K562 (cell line): Measurements from ENCODE around the gene BCAN. TPM values are rescaled to one million over a fixed set of nuclear protein-coding genes. Genes with fewer than 3 reads are reported as not detected.

Experiments
- ATF4 ChIP-seq: fragments of 450-650 bp; formaldehyde crosslinking; IDR thresholded peaks from 2 replicates; pipeline ENCODE4 v1.4.0; 2022; ENCODE audit warnings: mild to moderate bottlenecking, moderate library complexity
- BDP1 ChIP-seq: IDR thresholded peaks from 3 replicates; pipeline ENCODE4 v1.6.1; 2011; ENCODE audit not compliant: insufficient read length, insufficient read depth
- DIDO1 ChIP-seq: fragments of 450-650 bp; IDR thresholded peaks from 2 replicates; pipeline ENCODE4 v1.6.1; 2016; ENCODE audit warnings: low read depth, missing biosample characterization, missing genetic modification characterization
- ELF4 ChIP-seq: fragments of 450-650 bp; formaldehyde crosslinking; IDR thresholded peaks from 2 replicates; pipeline ENCODE4 v1.4.0; 2022; ENCODE audit warnings: missing genetic modification characterization
- FOXA1 ChIP-seq: fragments of 450-650 bp; IDR thresholded peaks from 2 replicates; pipeline ENCODE4 v1.6.1; 2016; ENCODE audit warnings: mild to moderate bottlenecking, borderline replicate concordance
- GTF2B ChIP-seq: IDR thresholded peaks from 2 replicates; pipeline ENCODE4 v1.6.1; 2011; ENCODE audit not compliant: insufficient read length; ENCODE audit errors: extremely low read depth
- IFI16 ChIP-seq: fragments of 250-450 bp; sonication (Bioruptor Pico); IDR thresholded peaks from 2 replicates; pipeline ENCODE4 v2.1.2; 2022; ENCODE audit warnings: mild to moderate bottlenecking, inconsistent platforms
- KDM1A ChIP-seq, 2 experiments: fragments of 450-650 bp; IDR thresholded peaks; 2 replicates each; pipeline ENCODE4 v1.6.1; 2016; ENCODE audit warnings: mild to moderate bottlenecking in 2 of 2
- KLF10 ChIP-seq: fragments of 250-450 bp; sonication (Bioruptor Pico); IDR thresholded peaks from 2 replicates; pipeline ENCODE4 v1.6.1; 2021; ENCODE audit warnings: matching md5 sums
- NFIC ChIP-seq: fragments of 450-650 bp; IDR thresholded peaks from 2 replicates; pipeline ENCODE4 v1.6.1; 2017; ENCODE audit warnings: mild to moderate bottlenecking, inconsistent platforms
- PPARD ChIP-seq: fragments of 250-450 bp; sonication (Bioruptor Pico); IDR thresholded peaks from 2 replicates; pipeline ENCODE4 v1.8.0; 2022; ENCODE audit warnings: inconsistent platforms, mild to moderate bottlenecking, moderate library complexity
- RAD51 ChIP-seq: fragments of 450-650 bp; IDR thresholded peaks from 2 replicates; pipeline ENCODE4 v1.7.1; 2016; ENCODE audit warnings: low read depth, mild to moderate bottlenecking, borderline replicate concordance
- RFX5 ChIP-seq: IDR thresholded peaks from 2 replicates; pipeline ENCODE4 v1.6.1; 2011; ENCODE audit warnings: low read depth, mild to moderate bottlenecking, improper control_type of control experiment, low read length
- SMAD1 ChIP-seq: fragments of 150-350 bp; IDR thresholded peaks from 2 replicates; pipeline ENCODE4 v1.6.1; 2014; ENCODE audit warnings: low read length, low read depth; ENCODE audit not compliant: partially characterized antibody
- SNIP1 ChIP-seq: fragments of 450-650 bp; IDR thresholded peaks from 2 replicates; pipeline ENCODE4 v1.7.1; 2017; ENCODE audit warnings: low read depth, mild to moderate bottlenecking
- SRF ChIP-seq, 2 experiments: fragments of 250-450, 450-650 bp in 1 of 2; sonication (Bioruptor Pico) in 1 of 2; sonication (generic) in 1 of 2; formaldehyde crosslinking; IDR thresholded peaks; 2 replicates each; pipeline versions ENCODE4 v1.5.0 to v1.5.1; 2020 to 2022; ENCODE audit warnings: mild to moderate bottlenecking in 1 of 2, missing genetic modification reagents in 1 of 2
- TAL1 ChIP-seq: fragments of 450-650 bp; IDR thresholded peaks from 2 replicates; pipeline ENCODE4 v1.6.1; 2016; ENCODE audit warnings: mild to moderate bottlenecking
- U2AF2 ChIP-seq: fragments of 200-400 bp; formaldehyde crosslinking; optimal IDR thresholded peaks from 2 replicates; pipeline ENCODE3; 2017; ENCODE audit warnings: low read depth, mild to moderate bottlenecking, low read length
- XRCC3 ChIP-seq: fragments of 450-650 bp; IDR thresholded peaks from 2 replicates; pipeline ENCODE4 v1.6.1; 2017; ENCODE audit warnings: mild to moderate bottlenecking, moderate library complexity
- ZFP36 ChIP-seq: fragments of 150-350 bp; IDR thresholded peaks from 2 replicates; pipeline ENCODE4 v1.6.1; 2018; ENCODE audit warnings: low read length, low read depth; ENCODE audit not compliant: partially characterized antibody
- ZNF12 ChIP-seq: sonication (generic); formaldehyde crosslinking; IDR thresholded peaks from 2 replicates; pipeline ENCODE4 v1.4.0; 2020; ENCODE audit warnings: mild to moderate bottlenecking, missing genetic modification reagents
- ZNF134 ChIP-seq: fragments of 250-450 bp; sonication (Bioruptor Pico); conservative IDR thresholded peaks from 2 replicates; pipeline ENCODE4 v1.4.0; 2020
- ZNF146 ChIP-seq: IDR thresholded peaks from one replicate; pipeline ENCODE4 v1.6.1; 2018; ENCODE audit warnings: missing compliant biosample characterization; ENCODE audit not compliant: unreplicated experiment
- ZNF174 ChIP-seq: fragments of 250-450 bp; sonication (Bioruptor Pico); IDR thresholded peaks from 2 replicates; pipeline ENCODE4 v1.4.0; 2020; ENCODE audit warnings: mild to moderate bottlenecking
- ZNF232 ChIP-seq: sonication (generic); formaldehyde crosslinking; IDR thresholded peaks from 2 replicates; pipeline ENCODE4 v1.8.0; 2022; ENCODE audit warnings: mild to moderate bottlenecking, missing genetic modification reagents
- ZNF280A ChIP-seq: fragments of 450-650 bp; IDR thresholded peaks from 2 replicates; pipeline ENCODE4 v1.6.1; 2018; ENCODE audit warnings: mild to moderate bottlenecking, low read depth; ENCODE audit not compliant: partially characterized antibody
- ZNF384 ChIP-seq: IDR thresholded peaks from 2 replicates; pipeline ENCODE4 v1.6.1; 2012; ENCODE audit warnings: low read depth, low read length, improper control_type of control experiment
- polyA plus RNA-seq, 8 experiments: library from polyadenylated mRNA; depleted of rRNA in 4 of 8; stranded (reverse) in 5 of 8; unstranded in 3 of 8; fragments of >200 nt; fragmentation: Nextera tagmentation in 2 of 8; fragmentation: Illumina TruSeq in 1 of 8; extraction: Ambion mirVana in 2 of 8; extraction: Trizol in 1 of 8; gene quantifications; 2 replicates each; pipeline versions ENCODE4 v1.2.1 to v1.2.3, GENCODE V29; 2011 to 2014; ENCODE audit warnings: inconsistent platforms in 1 of 8, missing spikeins in 1 of 8
- total RNA-seq, 7 experiments: library from RNA; depleted of rRNA in 6 of 7; stranded (reverse); fragments of >200 nt in 6 of 7; fragmentation: Illumina TruSeq in 2 of 7; extraction: Trizol in 2 of 7; gene quantifications; 2 replicates each; pipeline versions ENCODE4 v1.2.1 to v1.2.3, GENCODE V29; 2011 to 2021; ENCODE audit warnings: low replicate concordance in 1 of 7

Gene BCAN
- total and polyA plus RNA-seq, 9 of the 15 experiments (the other 6 are each of a cell fraction or from before 2014, with no cell fraction given) = 0.04 to 0.33 (median 0.14) TPM; not detected in 5

- TF ChIP-seq ZFP36 = peak; percentile 14
- no peak for TF ChIP-seq BDP1
- no peak for TF ChIP-seq U2AF2
- TF ChIP-seq PPARD (CRISPR knock-in tag) = no peak
- no peak for TF ChIP-seq ZNF134 (CRISPR knock-in tag)
- no peak for TF ChIP-seq SRF (CRISPR knock-in tag; IDR thresholded peaks at IDR 0.05)
- no peak for TF ChIP-seq RAD51
- no peak for TF ChIP-seq ZNF280A
- TF ChIP-seq GTF2B = no peak
- TF ChIP-seq ZNF232 = no peak
- TF ChIP-seq RFX5 = no peak
- TF ChIP-seq KLF10 (CRISPR knock-in tag) = no peak
- TF ChIP-seq NFIC = no peak
- peak; percentile 46 for TF ChIP-seq SMAD1
- TF ChIP-seq ZNF146 = no peak
- no peak for TF ChIP-seq DIDO1 (tag)
- no peak for TF ChIP-seq XRCC3
- no peak for TF ChIP-seq TAL1
- no peak for TF ChIP-seq ELF4 (CRISPR knock-in tag)
- no peak for TF ChIP-seq ZNF174 (CRISPR knock-in tag)
- TF ChIP-seq SNIP1 = no peak
- TF ChIP-seq FOXA1 = no peak
- TF ChIP-seq ATF4 (CRISPR knock-in tag) = no peak
- TF ChIP-seq KDM1A (IDR thresholded peaks at IDR 0.05) = no peak
- no peak for TF ChIP-seq ZNF12 (CRISPR knock-in tag)
- TF ChIP-seq IFI16 (CRISPR knock-in tag) = no peak
- TF ChIP-seq ZNF384 = no peak
Measured at GRCh38 chr1:156656806-156657740, 15.2 kb downstream of the BCAN start (continued).
